GM19043 (cell line): ENCODE measurements around the gene AGTRAP.

Experiments
- ATAC-seq: cut with Tn5 transposase; IDR thresholded peaks from one replicate; pipeline ENCODE4 v1.9.1; 2021; ENCODE audit warnings: low read depth; ENCODE audit not compliant: unreplicated experiment

The AGTRAP gene

GRCh38 chr1:11757047-11757446 is 21.1 kb downstream of the AGTRAP start:
- ATAC-seq: no peak

- ATAC-seq: no peak
These were observed 23.9 kb downstream of the AGTRAP start for GRCh38 chr1:11759791-11760190.

GRCh38 chr1:11761285-11761684 is 25.3 kb downstream of the AGTRAP start:
- no peak for ATAC-seq

- ATAC-seq: no peak
These were observed 26.1 kb downstream of the AGTRAP start, which contains the start of gene C1orf167 for GRCh38 chr1:11761988-11762406. C1orf167 (plus strand) TSS chr1:11762193; CDS start chr1:11764401, 2,208 bp downstream.

GRCh38 chr1:11764115-11764514 is 28.2 kb downstream of the AGTRAP start:
- no peak for ATAC-seq

GRCh38 chr1:11764519-11764918 is 28.6 kb downstream of the AGTRAP start:
- no peak for ATAC-seq

- ATAC-seq: no peak
These were observed 29.9 kb downstream of the AGTRAP start for GRCh38 chr1:11765661-11766428.

GRCh38 chr1:11766429-11766776 is 30.5 kb downstream of the AGTRAP start:
- ATAC-seq: no peak

GRCh38 chr1:11767922-11768704 is 32.2 kb downstream of the AGTRAP start:
- ATAC-seq: no peak

- ATAC-seq: no peak
These were observed 32.9 kb downstream of the AGTRAP start for GRCh38 chr1:11768821-11769220.

GRCh38 chr1:11769274-11769673 is 33.3 kb downstream of the AGTRAP start:
- no peak for ATAC-seq

GRCh38 chr1:11770011-11770410 is 34.1 kb downstream of the AGTRAP start:
- ATAC-seq: no peak

GRCh38 chr1:11771481-11772043 is 35.6 kb downstream of the AGTRAP start:
- no peak for ATAC-seq

GRCh38 chr1:11772458-11772857 is 36.5 kb downstream of the AGTRAP start:
- no peak for ATAC-seq

GRCh38 chr1:11774753-11775152 is 38.8 kb downstream of the AGTRAP start:
- no peak for ATAC-seq

- ATAC-seq: no peak
These were observed 41.9 kb downstream of the AGTRAP start for GRCh38 chr1:11777658-11778322.

GRCh38 chr1:11778336-11778735 is 42.4 kb downstream of the AGTRAP start:
- ATAC-seq: no peak

GRCh38 chr1:11778844-11779623 is 43.1 kb downstream of the AGTRAP start:
- ATAC-seq: no peak

GRCh38 chr1:11779715-11780379 is 43.9 kb downstream of the AGTRAP start:
- ATAC-seq: no peak
